ENCODE results near the gene PNMA8C. TPM values are rescaled to one million over a fixed set of nuclear protein-coding genes. Genes with fewer than 3 reads are reported as not detected.

Gene PNMA8C
- total and polyA plus RNA-seq, 2 donors (not counting 3 experiments of a cell fraction or from before 2014, with no cell fraction given), result not detected

- no TSS peak for BruUV-seq (replicated peaks)
- no peak overlapping the region for H3K4me2 ChIP-seq (ENCODE audit: insufficient read depth, low read length)
- H3K27me3 ChIP-seq (ENCODE audit: control insufficient read depth in 2 of 2, insufficient read depth in 2 of 2, low read length in 2 of 2), result peaks cover 1 to 9% of the 10 kb centered on the region in 2 experiments
- no peaks in the 10 kb centered on the region for H3K36me3 ChIP-seq (ENCODE audit: control insufficient read depth in 2 of 2, extremely low read depth in 1 of 2, insufficient read depth in 2 of 2, low read length in 2 of 2)
- H3K4me3 ChIP-seq (replicated peaks in 1 of 3; ENCODE audit: insufficient read depth in 1 of 3, low read depth in 1 of 3, low read length in 3 of 3), result no peak overlapping the region
- no peaks in the 10 kb centered on the region for H3K9me3 ChIP-seq (replicated peaks; ENCODE audit: control insufficient read depth, insufficient read depth, low read length)
- H4K20me1 ChIP-seq (replicated peaks; ENCODE audit: control insufficient read depth, extremely low read depth, insufficient read depth, low read length), result no peaks in the 10 kb centered on the region
- ChIA-PET POLR2A (no interaction called here), CTCF (interaction anchor here (1.0 kb wide), 1 partner anchor 19 kb away, joined by 3 read pairs; no protein-coding TSS in a partner anchor)
- H3K79me2 ChIP-seq (ENCODE audit: control insufficient read depth, insufficient read depth, low read length), result no peaks in the 10 kb centered on the region
- dilution Hi-C loops (cut with MboI; ENCODE audit: extremely low pct_ligation_motif_present, low sequenced_read_pairs), result no loop called here
- H2AFZ ChIP-seq (ENCODE audit: low read depth, low read length), result no peak overlapping the region
- no peaks in the 10 kb centered on the region for H3K9me1 ChIP-seq (replicated peaks; ENCODE audit: control insufficient read depth, extremely low read depth, insufficient read depth, low read length)
- FAIRE-seq (no peak), DNase-seq (ENCODE audit: low read depth, low spot score) (no peak)
- H3K9ac ChIP-seq (replicated peaks; ENCODE audit: extremely low read depth, insufficient read depth, low read length), result no peak overlapping the region
- intact Hi-C loops (cut with micrococcal nuclease), result no loop called here
- H3K4me1 ChIP-seq (ENCODE audit: control insufficient read depth, extremely low read depth, insufficient read depth, low read length), result no peaks in the 10 kb centered on the region
- H3K27ac ChIP-seq (ENCODE audit: insufficient read depth, low read depth, low read length), result no peak overlapping the region
- TF ChIP-seq POLR2AphosphoS5 (IDR thresholded peaks at IDR 0.05; ENCODE audit: insufficient read depth, low read depth, low read length) (no peak), JUN (IDR thresholded peaks at IDR 0.05; ENCODE audit: borderline replicate concordance, insufficient read depth, insufficient read length, low read depth) (no peak), FOS (IDR thresholded peaks at IDR 0.05; ENCODE audit: borderline replicate concordance, insufficient read depth, low read length) (no peak), POLR2A (IDR thresholded peaks at IDR 0.05; ENCODE audit: low read depth, low read length) (no peak), EZH2 (IDR thresholded peaks at IDR 0.05; ENCODE audit: borderline replicate concordance, low read depth, low read length, severe bottlenecking) (no peak), GATA2 (IDR thresholded peaks at IDR 0.05; ENCODE audit: insufficient read depth, insufficient read length, low read depth, low read length) (no peak), MYC (IDR thresholded peaks at IDR 0.05; ENCODE audit: low read depth, low read length) (no peak), MAX (IDR thresholded peaks at IDR 0.05; ENCODE audit: insufficient read depth, insufficient read length) (no peak)
- TF ChIP-seq, protein P1, sequence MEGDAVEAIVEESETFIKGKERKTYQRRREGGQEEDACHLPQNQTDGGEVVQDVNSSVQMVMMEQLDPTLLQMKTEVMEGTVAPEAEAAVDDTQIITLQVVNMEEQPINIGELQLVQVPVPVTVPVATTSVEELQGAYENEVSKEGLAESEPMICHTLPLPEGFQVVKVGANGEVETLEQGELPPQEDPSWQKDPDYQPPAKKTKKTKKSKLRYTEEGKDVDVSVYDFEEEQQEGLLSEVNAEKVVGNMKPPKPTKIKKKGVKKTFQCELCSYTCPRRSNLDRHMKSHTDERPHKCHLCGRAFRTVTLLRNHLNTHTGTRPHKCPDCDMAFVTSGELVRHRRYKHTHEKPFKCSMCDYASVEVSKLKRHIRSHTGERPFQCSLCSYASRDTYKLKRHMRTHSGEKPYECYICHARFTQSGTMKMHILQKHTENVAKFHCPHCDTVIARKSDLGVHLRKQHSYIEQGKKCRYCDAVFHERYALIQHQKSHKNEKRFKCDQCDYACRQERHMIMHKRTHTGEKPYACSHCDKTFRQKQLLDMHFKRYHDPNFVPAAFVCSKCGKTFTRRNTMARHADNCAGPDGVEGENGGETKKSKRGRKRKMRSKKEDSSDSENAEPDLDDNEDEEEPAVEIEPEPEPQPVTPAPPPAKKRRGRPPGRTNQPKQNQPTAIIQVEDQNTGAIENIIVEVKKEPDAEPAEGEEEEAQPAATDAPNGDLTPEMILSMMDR (IDR thresholded peaks at IDR 0.05; ENCODE audit: extremely low read depth in 1 of 2, insufficient read depth in 1 of 2, low read depth in 1 of 2, low read length in 2 of 2), result no peak
These were observed 24.9 kb upstream of the PNMA8C start for GRCh38 chr19:46453661-46454060.
